ENCODE data around the gene PEDS1.

GRCh38 chr20:50199703-50200102, 46.2 kb upstream of the PEDS1 start:
- TF ChIP-seq, protein P1, sequence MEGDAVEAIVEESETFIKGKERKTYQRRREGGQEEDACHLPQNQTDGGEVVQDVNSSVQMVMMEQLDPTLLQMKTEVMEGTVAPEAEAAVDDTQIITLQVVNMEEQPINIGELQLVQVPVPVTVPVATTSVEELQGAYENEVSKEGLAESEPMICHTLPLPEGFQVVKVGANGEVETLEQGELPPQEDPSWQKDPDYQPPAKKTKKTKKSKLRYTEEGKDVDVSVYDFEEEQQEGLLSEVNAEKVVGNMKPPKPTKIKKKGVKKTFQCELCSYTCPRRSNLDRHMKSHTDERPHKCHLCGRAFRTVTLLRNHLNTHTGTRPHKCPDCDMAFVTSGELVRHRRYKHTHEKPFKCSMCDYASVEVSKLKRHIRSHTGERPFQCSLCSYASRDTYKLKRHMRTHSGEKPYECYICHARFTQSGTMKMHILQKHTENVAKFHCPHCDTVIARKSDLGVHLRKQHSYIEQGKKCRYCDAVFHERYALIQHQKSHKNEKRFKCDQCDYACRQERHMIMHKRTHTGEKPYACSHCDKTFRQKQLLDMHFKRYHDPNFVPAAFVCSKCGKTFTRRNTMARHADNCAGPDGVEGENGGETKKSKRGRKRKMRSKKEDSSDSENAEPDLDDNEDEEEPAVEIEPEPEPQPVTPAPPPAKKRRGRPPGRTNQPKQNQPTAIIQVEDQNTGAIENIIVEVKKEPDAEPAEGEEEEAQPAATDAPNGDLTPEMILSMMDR (conservative IDR thresholded peaks at IDR 0.05; ENCODE audit: low read depth, low read length) = no peak
- no peak for TF ChIP-seq EZH2phosphoT487 (IDR thresholded peaks at IDR 0.05; ENCODE audit: borderline replicate concordance, low read length)
